Left hindlimb (tissue), 1 donor: Measurements from ENCODE around the gene PEX11G.
"Not testable (repeated sequence)": the region's sequence is repeated elsewhere in the genome, so short reads cannot be mapped to it uniquely, and the experiment has no call there.

Source experiments
- DNase-seq: peaks from one replicate; pipeline ENCODE4 v3.0.0-alpha.2; 2018

Gene PEX11G

DNA sequence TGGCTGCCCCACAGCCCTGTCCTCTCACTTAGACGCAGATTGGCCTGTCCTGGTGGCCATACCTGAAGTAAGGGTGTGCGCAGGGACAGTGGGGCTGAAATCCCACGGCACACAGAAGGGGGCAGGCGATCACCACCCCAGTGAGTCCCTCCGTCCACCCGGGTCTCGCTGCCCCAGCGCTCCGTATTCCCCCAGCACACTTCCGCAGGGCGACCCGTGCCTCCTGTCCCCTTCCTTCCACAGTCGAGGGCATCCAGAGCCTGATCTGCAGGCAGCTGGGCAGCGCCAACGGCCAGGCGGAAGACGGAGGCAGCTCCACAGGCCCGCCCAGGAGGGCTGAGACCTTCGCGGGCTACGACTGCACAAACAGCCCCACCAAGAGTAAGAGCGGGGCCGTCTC is 25.3 kb downstream of the PEX11G start:
- DNase-seq: no peak

DNA sequence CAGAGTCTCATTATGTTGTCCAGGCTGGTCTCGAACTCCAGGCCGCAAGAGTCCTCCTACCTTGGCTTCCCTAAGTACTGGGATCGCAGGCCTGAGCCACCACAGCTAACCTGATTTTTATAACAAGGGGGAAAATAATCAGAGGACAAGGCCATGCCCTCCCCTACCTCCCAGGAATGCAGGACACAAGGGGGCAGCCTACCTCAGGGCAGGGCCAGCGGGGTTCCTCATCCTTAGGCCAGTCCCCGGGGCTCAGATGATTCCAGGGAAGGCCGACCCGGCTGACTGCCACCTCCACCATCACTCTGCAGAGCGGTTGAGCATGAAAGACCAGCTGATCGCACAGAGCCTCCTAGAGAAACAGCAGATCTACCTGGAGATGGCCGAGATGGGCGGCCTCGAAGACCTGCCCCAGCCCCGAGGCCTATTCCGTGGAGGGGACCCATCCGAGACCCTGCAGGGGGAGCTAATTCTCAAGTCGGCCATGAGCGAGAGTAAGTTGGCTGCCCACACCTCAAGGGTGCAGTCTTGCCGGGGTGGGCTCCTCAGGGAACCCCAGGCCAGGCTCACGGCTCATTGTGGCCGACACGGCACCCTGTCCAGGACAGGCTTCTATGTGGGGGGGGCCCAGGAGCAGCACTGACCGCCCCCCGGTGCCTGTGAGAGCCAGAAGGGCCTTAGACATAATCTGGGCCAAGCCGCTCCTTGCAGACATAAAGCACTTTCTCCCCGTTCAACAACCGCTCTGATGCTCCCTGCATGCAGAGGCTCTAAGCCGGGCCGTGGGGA is 26.8 kb downstream of the PEX11G start:
- DNase-seq: no peak

DNA sequence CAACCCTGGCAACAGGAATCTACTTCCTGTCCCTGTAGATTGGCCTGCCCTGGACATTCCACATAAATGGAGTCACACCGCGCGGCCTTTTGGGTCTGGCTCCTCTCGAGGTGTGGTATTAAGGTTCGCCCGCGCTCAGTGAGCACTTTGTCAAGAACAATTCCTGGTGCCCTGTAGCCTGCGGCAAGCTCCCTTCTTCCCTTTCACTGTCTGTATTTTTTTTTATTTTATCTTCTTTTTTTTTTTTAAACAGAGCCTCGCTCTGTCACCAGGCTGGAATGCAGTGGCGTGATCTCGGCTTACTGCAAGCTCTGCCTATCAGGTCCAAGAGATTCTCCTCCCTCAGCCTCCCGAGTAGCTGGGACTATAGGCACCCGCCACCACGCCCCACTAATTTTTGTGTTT is 28.3 kb downstream of the PEX11G start:
- DNase-seq: no peak

DNA sequence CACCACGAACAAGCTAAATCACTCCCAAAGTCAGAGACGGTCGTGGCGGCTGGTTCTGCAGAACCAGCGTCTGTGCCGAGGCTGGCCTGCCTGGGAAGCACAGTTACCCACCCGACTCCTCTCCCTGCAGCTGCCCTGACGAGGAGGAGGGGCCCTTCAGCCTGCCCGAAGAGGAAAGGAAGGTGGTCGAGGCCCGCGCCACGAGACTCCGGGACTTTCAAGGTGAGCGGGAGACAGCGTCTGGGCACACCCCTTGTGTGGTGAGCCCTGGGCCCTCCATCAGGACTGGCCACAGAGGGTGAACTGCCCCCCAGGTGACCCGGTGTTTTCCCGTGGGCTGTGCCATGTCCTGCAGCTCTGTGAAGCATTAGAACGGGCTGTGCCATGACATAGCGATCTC is 29.1 kb downstream of the PEX11G start:
- DNase-seq: no peak

DNA sequence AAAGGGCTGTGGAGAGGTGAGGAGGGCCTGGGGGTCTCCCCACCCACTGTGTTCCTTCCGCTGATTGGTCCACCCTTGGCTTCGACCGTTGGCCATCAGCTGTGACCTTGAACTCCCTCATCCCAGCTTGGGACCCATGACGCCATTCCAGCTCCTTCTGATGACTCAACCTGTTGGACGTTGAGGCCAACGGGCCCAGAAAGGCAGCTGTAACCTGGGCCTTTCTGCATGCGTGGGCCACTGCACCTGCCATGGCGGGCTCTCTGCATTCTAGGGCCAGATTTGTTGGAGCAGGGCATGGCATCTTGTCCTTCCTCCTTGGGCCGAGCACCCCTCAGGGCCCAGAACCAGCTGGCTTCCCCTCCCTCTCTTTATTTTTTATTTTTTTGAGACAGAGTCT is 30.2 kb downstream of the PEX11G start:
- no peak for DNase-seq

DNA sequence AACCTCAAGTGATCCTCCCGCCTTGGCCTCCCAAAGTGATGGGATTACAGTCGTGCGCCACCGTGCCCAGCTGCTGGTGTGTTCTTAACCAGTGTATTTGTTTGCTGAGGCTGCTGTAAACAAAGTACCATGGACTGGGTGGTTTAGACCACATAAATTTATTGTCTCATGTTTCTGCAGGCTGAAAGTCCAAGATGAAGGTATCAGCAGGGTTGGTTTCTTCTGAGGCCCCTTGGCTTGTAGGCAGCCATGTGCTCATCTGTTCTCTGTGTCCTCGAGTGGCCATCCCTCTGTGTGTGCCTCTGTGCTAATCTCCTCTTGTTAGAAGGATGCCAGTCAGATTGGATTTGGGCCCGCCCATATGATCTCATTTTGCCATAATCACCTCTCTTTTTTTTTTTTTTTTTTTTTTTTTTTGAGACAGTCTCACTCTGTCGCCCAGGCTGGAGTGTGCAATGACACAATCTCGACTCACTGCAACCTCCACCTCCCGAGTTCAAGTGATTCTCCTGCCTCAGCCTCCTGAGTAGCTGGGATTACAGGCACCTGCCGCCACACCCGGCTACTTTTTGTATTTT is 31.8 kb downstream of the PEX11G start:
- no peak for DNase-seq

DNA sequence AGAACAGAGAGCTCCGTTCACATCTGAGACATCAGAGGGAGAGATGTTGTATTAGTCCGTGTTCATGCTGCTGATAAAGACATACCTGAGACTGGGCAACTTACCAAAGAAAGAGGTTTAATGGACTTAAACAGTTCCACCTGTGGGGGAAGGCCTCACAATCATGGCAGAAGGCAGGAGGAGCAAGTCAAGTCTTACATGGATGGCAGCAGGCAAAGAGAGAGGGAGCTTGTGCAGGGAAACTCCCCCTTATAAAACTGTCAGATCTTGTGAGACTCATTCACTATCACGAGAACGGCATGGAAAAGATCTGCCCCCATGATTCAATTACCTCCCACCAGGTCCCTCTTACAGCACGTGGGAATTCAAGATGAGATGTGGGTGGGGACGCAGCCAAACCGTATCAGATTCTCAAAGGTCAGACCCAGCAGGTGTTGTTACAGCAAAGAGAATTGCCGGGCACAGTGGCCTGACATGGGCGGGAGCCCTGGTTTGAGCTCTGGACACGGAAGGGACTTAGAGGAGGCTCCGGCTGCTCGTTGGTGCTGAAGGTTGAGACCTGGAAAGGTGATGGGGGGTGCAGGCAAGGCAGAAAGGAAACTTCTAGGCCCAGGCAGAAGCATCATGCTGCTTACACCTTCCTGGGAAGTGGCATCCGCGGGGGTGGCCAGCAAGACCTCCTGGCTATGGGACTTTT is 33.1 kb downstream of the PEX11G start:
- DNase-seq: no peak

DNA sequence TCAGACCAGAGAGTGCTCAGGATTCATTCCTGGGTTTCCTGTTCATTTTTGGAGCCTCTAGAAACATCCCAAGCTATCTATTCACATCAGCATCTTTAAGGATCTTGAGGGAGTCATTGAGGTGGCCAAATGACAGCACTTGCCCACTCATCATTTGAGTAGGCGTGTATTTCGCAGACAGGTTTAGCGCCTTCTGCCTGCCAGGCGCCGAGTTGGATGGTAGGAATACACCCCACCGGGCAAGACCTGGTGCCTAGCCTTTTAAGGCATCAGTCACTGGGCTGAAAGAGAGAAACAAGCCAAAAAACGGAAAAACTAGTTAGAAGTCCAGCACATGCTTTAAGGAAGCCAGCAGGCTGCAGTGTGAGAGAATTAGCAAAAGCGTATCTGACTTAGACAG is 33.8 kb downstream of the PEX11G start:
- DNase-seq: no peak

DNA sequence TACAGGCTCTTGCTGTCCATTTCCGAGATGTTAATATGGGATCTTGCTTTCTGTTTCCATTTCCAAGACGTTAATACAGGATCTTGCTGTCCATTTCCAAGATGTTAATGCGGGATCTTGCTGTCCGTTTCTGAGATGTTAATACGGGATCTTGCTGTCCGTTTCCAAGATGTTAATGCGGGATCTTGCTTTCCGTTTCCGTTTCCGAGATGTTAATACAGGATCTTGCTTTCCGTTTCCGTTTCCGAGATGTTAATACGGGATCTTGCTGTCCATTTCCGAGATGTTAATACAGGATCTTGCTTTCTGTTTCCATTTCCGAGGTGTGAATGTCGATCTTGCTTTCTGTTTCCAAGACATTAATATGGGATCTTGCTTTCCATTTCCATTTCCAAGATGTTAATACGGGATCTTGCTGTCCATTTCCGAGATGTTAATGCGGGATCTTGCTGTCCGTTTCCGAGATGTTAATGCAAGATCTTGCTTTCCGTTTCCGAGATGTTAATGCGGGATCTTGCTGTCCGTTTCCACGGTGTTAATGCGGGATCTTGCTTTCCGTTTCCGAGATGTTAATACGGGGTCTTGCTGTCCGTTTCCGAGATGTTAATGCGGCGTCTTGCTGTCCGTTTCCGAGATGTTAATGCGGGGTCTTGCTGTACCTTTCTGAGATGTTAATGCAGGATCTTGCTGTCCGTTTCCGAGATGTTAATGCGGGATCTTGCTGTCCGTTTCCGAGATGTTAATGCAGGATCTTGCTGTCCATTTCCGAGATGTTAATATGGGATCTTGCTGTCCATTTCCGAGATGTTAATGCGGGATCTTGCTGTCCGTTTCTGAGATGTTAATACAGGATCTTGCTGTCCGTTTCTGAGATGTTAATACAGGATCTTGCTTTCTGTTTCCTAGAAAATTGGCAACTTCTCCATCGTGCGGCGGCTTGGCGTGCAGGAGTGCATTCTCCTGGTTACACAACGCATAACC is 38.3 kb downstream of the PEX11G start:
- DNase-seq: no peak

DNA sequence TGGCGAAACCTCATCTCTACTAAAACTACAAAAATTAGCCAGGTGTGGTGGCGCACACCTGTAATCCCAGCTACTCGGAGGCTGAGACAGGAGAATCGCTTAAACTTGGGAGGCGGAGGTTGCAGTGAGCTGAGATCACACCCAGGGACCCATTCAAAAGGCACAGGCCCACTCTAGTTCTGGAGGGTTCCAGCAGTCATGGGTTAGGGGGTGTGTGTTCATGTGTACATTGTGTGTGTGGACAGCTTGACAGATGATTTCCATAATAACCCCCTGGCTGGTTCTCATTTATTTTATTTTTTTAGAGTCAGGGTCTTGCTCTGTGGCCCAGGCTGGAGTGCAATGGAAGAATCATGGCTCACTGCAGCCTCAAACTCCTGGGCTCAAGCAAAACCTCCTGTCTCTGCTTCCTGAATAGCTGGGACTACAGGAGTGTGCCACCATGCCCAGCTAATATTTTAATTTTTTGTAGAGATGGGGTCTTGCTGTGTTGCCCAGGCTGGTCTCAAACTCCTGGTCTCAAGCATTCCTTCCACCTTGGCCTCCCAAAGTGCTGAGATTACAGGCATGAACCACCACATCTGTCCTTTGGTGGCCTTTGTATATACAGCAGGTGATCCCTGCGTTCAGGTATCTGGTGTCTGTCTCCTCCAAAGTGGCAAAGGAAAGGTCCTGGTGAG is 39.3 kb downstream of the PEX11G start:
- DNase-seq: not testable (repeated sequence)

DNA sequence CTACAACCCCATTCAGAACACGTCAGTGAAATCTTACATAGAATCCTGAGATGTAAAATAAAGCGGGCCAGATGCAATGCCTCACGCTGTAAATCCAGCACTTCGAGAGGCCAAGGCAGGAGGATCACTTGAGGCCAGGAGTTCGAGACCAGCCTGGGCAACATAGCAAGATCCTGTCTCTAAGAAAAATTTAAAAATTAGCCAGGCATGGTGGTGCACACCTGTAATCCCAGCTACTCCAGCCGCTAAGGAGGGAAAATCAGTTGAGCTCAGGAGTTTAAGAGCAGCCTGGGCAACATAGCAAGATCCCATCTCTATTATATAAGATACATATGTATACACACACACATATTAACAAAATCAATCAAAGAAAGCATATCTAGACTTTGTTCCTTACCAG is 41.2 kb downstream of the PEX11G start:
- no peak for DNase-seq

DNA sequence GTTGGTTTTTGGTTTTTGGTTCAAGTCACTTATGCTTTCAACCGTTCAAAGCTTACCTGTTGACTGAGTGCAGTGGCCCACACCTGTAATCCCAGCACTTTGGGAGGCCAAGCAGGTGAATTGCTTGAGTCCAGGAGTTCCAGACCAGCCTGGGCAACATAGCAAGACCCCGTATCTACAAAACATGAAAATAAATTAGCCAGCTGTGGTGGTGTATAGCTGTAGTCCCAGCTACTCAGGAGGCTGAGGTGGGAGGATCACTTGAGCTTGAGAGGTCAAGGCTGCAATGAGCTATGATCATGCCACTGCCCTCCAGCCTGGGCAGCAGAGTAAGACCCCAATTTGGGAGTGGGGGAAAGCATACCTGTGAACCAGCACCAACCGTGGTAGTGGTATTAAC is 43.7 kb downstream of the PEX11G start:
- DNase-seq: no peak

DNA sequence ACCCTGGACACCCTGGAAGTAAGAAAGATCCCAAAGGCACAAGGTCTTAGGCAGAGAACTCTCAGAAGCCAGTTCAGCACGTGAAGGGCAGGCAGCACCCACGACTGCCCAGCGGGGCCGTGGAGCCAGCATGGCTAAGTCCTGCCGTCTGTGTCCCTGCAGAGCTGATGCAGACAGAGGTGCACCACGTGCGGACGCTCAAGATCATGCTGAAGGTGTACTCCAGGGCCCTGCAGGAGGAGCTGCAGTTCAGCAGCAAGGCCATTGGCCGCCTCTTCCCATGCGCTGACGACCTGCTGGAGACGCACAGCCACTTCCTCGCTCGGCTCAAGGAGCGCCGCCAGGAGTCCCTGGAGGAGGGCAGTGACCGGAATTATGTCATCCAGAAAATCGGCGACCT is 44.8 kb downstream of the PEX11G start:
- DNase-seq: no peak

DNA sequence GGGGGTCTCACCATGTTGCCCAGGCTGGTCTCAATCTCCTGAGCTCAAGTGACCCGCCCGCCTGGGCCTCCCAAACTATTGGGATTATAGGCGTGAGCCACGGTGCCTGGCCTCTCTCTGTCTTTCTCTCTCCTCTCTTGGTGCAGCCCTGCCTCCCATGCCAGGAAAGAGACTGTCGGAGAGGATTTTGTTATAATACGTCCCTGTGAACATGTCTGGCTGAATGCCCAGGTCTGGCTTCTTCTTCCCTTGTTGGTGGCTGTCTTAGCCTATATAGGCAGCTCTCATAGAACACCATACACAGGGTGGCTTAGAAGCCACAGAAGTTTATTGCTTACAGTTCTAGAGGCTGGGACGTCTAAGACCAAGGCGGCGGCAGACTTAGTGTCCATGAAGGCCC is 46.4 kb downstream of the PEX11G start:
- DNase-seq: peak; percentile 47

DNA sequence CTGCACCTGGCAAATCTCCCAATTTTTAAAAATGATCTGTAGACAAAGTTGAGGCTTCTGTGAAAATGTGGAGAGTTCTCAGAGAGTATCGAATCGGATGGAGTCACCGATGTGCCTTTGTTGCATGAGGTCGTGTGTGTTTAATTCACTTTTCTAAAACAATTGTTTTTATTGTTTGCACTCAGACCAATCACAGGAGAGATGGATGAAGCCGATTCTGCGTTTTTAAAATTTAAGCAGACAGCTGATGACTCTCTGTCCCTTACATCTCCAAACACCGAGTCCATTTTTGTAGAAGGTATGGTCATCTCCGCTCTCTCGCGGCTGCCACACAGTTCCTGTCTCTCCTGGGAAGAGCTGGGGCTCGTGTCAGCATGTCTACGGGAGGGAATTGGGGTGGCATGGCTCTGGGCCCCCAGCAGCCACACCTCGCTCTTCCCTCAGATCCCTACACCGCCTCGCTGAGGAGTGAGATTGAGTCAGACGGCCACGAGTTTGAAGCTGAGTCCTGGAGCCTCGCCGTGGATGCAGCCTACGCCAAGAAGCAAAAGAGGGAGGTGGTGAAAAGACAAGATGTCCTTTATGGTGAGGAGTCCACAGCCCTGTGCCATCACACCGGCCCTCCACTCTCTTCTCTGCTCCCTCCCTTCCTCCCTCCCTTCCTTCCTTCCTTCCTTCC is 47.2 kb downstream of the PEX11G start:
- no peak for DNase-seq

DNA sequence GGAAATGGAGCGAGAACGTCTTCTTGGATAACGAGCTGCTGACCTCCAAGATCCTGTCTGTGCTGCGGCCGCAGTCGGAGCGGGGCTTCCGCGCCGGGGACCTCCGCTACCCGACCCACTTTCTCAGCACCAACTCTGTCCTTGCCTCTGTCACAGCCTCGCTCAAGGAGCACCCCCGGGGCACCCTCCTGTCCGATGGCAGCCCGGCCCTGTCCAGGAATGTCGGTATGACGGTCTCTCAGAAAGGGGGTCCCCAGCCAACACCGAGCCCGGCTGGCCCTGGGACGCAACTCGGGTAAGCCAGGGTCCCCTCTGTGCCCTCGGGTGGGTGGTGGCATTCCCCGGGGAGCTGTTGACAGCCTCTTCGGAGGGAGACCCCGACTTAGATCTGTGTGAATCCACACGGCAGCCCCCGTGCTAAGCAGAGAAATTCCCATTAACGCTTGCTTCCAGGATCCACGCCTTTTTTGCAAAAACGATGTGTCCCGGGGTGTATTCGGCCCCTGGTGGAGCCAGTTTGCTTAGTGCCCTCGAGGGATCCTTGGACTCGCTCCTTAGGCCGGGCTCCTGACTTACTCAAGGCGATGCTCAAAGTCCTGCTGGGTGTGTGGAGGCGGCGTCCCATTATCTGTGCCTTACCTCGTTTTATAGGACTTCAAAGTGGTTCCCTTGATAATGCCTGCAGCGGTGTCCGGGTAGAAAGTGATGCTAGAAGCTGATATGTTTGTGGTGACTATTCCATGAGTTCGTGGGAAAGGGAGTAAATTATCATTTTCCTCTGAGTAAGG is 48.5 kb downstream of the PEX11G start:
- no peak for DNase-seq

DNA sequence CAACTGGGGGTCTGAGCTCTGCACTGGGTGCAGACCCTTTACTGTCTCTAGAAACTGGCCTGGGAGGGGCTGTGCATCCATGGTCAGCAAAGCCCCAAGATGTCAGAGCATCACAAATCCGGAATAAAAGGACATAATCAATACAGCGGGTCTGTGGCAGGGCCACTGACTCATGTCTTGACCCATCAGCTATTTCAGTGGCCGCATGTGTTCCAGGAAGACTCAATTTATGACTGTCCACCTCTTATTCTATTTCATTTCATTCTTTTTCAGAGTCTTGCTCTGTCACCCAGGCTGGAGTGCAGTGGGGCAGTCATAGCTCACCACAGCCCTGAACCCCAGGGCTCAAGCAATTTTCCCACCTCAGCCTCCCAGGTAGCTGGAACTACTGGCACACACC is 53.2 kb downstream of the PEX11G start:
- DNase-seq: no peak

DNA sequence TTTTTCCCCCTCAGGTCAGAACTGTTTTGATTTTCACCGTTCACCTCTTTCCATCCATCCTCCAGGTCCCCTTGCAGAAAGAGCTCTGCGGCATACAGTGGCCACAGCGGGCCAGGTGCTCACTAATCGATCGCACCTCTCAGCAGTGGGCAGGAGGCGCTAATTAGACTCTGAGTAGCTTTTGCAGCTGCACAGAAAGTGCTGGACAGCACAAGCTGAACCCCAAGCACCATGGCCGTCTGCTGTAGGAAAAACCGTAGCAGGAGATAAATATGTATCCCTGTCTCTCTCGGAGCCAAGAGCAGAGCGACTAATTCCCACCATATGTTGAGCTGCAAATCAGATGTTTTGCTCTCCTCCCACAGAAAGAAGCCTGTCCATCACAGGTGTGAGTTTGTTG is 54.4 kb downstream of the PEX11G start:
- no peak for DNase-seq

DNA sequence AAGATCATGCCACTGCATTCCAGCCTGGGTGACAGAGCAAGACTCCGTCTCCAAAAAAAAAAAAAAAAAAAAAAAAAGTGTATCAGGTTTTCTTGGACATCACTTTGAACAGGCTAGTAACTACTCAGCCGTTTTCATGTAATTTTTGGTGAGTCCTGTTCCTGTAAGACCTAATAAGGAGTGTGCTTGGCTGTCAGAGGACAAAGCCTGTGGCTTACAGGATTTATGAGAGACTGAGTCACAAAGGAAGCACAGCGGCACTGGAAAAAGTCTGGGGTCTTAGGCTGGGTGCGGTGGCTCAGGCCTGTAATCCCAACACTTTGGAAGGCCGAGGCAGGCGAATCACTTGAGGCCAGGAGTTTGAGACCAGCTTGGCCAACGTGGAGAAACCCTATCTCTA is 55.4 kb downstream of the PEX11G start:
- DNase-seq: not testable (repeated sequence)

DNA sequence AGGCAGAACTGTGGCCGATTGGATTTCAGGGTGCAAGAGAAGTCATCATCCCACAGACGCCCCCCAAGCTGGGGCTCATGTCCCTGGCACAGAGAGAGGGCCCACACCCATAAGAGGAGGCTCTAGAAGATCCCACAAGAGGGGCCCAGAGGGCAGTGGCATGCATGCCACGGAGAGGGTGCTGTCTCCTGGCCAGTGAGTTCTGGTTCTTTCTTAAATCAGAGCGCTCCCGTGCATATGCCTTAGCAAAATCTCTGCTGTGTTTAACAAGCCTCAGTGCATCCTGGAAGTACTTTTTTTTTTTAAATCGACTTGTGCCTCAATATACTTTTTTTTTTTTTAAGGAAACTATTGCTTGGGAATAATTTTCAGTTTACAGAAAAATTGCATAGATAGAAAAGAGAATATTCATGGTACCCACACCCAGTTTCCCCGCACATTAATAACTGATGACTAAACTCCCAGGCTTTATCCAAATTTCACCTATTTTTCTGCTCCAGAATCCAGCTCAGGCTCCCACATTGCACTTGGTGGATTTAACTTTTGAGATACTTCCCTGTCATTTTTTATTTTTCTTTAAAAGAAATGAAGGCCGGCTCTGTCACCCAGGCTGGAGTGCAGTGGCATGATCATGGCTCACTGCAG is 59.1 kb downstream of the PEX11G start:
- no peak for DNase-seq
